ENCODE results near the gene SEPHS2.

The SEPHS2 gene

GRCh38 chr16:30414159-30414558 lies 31.5 kb downstream of the SEPHS2 start:
- ChIA-PET CTCF (interaction anchor here (0.6 to 1.1 kb wide), 5 partner anchors 16 to 270 kb away, joined by 3 to 5 read pairs (median 3); partner anchors contain the start of gene DCTPP1), POLR2A (interaction anchor here (0.5 to 1.6 kb wide), 2 partner anchors 72 to 196 kb away, joined by 3 read pairs; partner anchors contain the start of gene ZNF689)
- Histone ChIP-seq H3K4me3 (ENCODE audit: low read depth, low read length) (no peak overlapping the region), H3K36me3 (ENCODE audit: control insufficient read depth in 2 of 2, insufficient read depth in 1 of 2, low read length in 2 of 2) (peaks cover 21 to 83% of the 10 kb centered on the region in 2 experiments; a peak in 2 of 3 replicates), H3K9me3 (ENCODE audit: control insufficient read depth, insufficient read depth, low read depth, low read length) (no peaks in the 10 kb centered on the region), H3K27ac (ENCODE audit: extremely low read depth, low read depth, low read length) (no peak overlapping the region), H3K4me1 (ENCODE audit: control insufficient read depth, insufficient read depth, low read length) (peaks cover 12% of the 10 kb centered on the region)
- TF ChIP-seq PRDM10 (tag by site-specific recombination; IDR thresholded peaks at IDR 0.05) = peak; percentile 52
- TF ChIP-seq PATZ1 (tag by site-specific recombination; IDR thresholded peaks at IDR 0.05) = no peak

GRCh38 chr16:30413112-30413806 lies 32.4 kb downstream of the SEPHS2 start:
- no peak overlapping the region for H3K27ac ChIP-seq (ENCODE audit: extremely low read depth, low read depth, low read length)
- TF ChIP-seq ZNF2 (tag by site-specific recombination; IDR thresholded peaks at IDR 0.05) (no peak), ZNF664 (tag by site-specific recombination; IDR thresholded peaks at IDR 0.05) (0 out of 2 replicates have a peak, but pooled peaks have one; percentile 14), ZNF558 (tag by site-specific recombination; IDR thresholded peaks at IDR 0.05) (no peak), ZNF10 (tag by site-specific recombination; IDR thresholded peaks at IDR 0.05) (no peak)
- no peak overlapping the region for H3K4me3 ChIP-seq (ENCODE audit: low read depth, low read length)
- ChIA-PET CTCF (interaction anchor here (0.6 to 1.0 kb wide), 3 partner anchors 194 to 401 kb away, joined by 3 read pairs; no protein-coding TSS in a partner anchor), POLR2A (no interaction called here)
- no peaks in the 10 kb centered on the region for H3K9me3 ChIP-seq (ENCODE audit: control insufficient read depth, insufficient read depth, low read depth, low read length)
- peaks cover 17 to 80% of the 10 kb centered on the region in 2 experiments; a peak in 2 of 3 replicates for H3K36me3 ChIP-seq (ENCODE audit: control insufficient read depth in 2 of 2, insufficient read depth in 1 of 2, low read length in 2 of 2)
- peaks cover 10% of the 10 kb centered on the region for H3K4me1 ChIP-seq (ENCODE audit: control insufficient read depth, insufficient read depth, low read length)

- ChIA-PET CTCF (interaction anchor here (0.6 to 2.9 kb wide), 57 partner anchors 9 to 692 kb away, joined by 3 to 27 read pairs (median 4); partner anchors contain the start of genes CD2BP2, CORO1A, DCTPP1 and MYL11), POLR2A (interaction anchor here (0.6 to 5.9 kb wide), 21 partner anchors 8 to 344 kb away, joined by 3 to 64 read pairs (median 4); partner anchors contain the start of genes ALDOA, CD2BP2, DCTPP1 and PRR14)
- H3K4me3 ChIP-seq (ENCODE audit: low read depth, low read length) = no peak overlapping the region
- no peak overlapping the region for H3K27ac ChIP-seq (ENCODE audit: extremely low read depth, low read depth, low read length)
- peaks cover 5% of the 10 kb centered on the region; the same call in 1 of the 2 replicates for H3K4me1 ChIP-seq (ENCODE audit: control insufficient read depth, insufficient read depth, low read length)
- no peaks in the 10 kb centered on the region for H3K9me3 ChIP-seq (ENCODE audit: control insufficient read depth, insufficient read depth, low read depth, low read length)
- H3K36me3 ChIP-seq (ENCODE audit: control insufficient read depth in 2 of 2, insufficient read depth in 1 of 2, low read length in 2 of 2) = peaks cover 14 to 52% of the 10 kb centered on the region in 2 experiments; a peak in 2 of 3 replicates
- TF ChIP-seq ZBTB8A (tag by site-specific recombination; IDR thresholded peaks at IDR 0.05) (peak; percentile 74), ZNF394 (tag by site-specific recombination; IDR thresholded peaks at IDR 0.05; ENCODE audit: borderline replicate concordance) (0 out of 2 replicates have a peak, but pooled peaks have one; percentile 17), ZFHX2 (tag by site-specific recombination; conservative IDR thresholded peaks at IDR 0.05) (peak; percentile 65), ZNF2 (tag by site-specific recombination; IDR thresholded peaks at IDR 0.05) (peak; percentile 48; the same call in 1 of the 2 replicates), BCL11B (tag by site-specific recombination; IDR thresholded peaks at IDR 0.05; ENCODE audit: low read depth) (no peak), ZNF660 (tag by site-specific recombination; IDR thresholded peaks at IDR 0.05) (peak; percentile 95), ZBTB20 (tag by site-specific recombination; IDR thresholded peaks at IDR 0.05) (peak; percentile 91), ZBTB11 (tag by site-specific recombination; conservative IDR thresholded peaks at IDR 0.05; ENCODE audit: low read depth) (0 out of 2 replicates have a peak, but pooled peaks have one; percentile 30), ZNF658 (tag by site-specific recombination; IDR thresholded peaks at IDR 0.05) (no peak), ZNF335 (tag by site-specific recombination; conservative IDR thresholded peaks at IDR 0.05) (peak; percentile 47; the same call in 1 of the 2 replicates), ZBTB1 (tag by site-specific recombination; IDR thresholded peaks at IDR 0.05) (no peak), GLIS2 (tag by site-specific recombination; IDR thresholded peaks at IDR 0.05) (peak; percentile 71)
Observed at GRCh38 chr16:30409125-30410060, 36.3 kb downstream of the SEPHS2 start.

Measured in HEK293 (cell line).